ENCODE measurements around the gene POLR1D.
A peak's percentile ranks its signal among the peaks of the same experiment; 100 is the strongest.

GRCh38 chr13:27620377-27621115 is 1.1 kb upstream of the POLR1D start, which contains the start of gene LNX2:
- TF ChIP-seq CTCF (IDR thresholded peaks at IDR 0.05) (peak in 1 of 5 experiments; percentile 41), POLR2A (IDR thresholded peaks at IDR 0.05) (peak; percentile 59 to 91)

Measured in tibial nerve (tissue), 3 donors.